Liver (tissue), 3 donors: ENCODE data around the gene MB21D2.

Source experiments
- JUND ChIP-seq, 2 donors: IDR thresholded peaks; 2 replicates each; pipeline ENCODE4 v1.6.1; 2016; ENCODE audit warnings: antibody characterized with exemption in 2 of 2
- RAD21 ChIP-seq, 2 donors: IDR thresholded peaks; 2 replicates each; pipeline ENCODE4 v1.6.1; 2016; ENCODE audit warnings: antibody characterized with exemption in 2 of 2, mild to moderate bottlenecking in 2 of 2
- REST ChIP-seq: IDR thresholded peaks from 2 replicates; pipeline ENCODE4 v1.6.1; 2016; ENCODE audit warnings: antibody characterized with exemption, mild to moderate bottlenecking
- RXRA ChIP-seq, 2 donors: IDR thresholded peaks; 2 replicates each; pipeline ENCODE4 v1.6.1; 2017 to 2018; ENCODE audit warnings: antibody characterized with exemption in 2 of 2, mild to moderate bottlenecking in 1 of 2
- SP1 ChIP-seq: IDR thresholded peaks from 2 replicates; pipeline ENCODE4 v1.6.1; 2018; ENCODE audit warnings: antibody characterized with exemption, mild to moderate bottlenecking
- YY1 ChIP-seq: IDR thresholded peaks from 2 replicates; pipeline ENCODE4 v1.6.1; 2016; ENCODE audit warnings: antibody characterized with exemption, mild to moderate bottlenecking
- TF ChIP-seq, protein P1 (sequence below): IDR thresholded peaks from 2 replicates; pipeline ENCODE4 v1.6.1; 2016; ENCODE audit warnings: antibody characterized with exemption
- TF ChIP-seq, protein P2 (sequence below): fragments of 150-350 bp; IDR thresholded peaks from 2 replicates; pipeline ENCODE4 v1.5.1; 2017; ENCODE audit warnings: improper control_type of control experiment, low read depth, low read length; ENCODE audit not compliant: missing input control
- donor health status: healthy.
- donor health status: healthy.

GRCh38 chr3:192772240-192772894 lies 145.3 kb downstream of the MB21D2 start:
- TF ChIP-seq, protein P1, sequence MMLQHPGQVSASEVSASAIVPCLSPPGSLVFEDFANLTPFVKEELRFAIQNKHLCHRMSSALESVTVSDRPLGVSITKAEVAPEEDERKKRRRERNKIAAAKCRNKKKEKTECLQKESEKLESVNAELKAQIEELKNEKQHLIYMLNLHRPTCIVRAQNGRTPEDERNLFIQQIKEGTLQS: no peak
- TF ChIP-seq SP1 (no peak), REST (no peak), RXRA (IDR thresholded peaks at IDR 0.05) (no peak), YY1 (no peak), JUND (IDR thresholded peaks at IDR 0.05) (peak in 1 of 2 donors; percentile 16), RAD21 (IDR thresholded peaks at IDR 0.05) (peak; percentile 92 to 95)
- TF ChIP-seq, protein P2, sequence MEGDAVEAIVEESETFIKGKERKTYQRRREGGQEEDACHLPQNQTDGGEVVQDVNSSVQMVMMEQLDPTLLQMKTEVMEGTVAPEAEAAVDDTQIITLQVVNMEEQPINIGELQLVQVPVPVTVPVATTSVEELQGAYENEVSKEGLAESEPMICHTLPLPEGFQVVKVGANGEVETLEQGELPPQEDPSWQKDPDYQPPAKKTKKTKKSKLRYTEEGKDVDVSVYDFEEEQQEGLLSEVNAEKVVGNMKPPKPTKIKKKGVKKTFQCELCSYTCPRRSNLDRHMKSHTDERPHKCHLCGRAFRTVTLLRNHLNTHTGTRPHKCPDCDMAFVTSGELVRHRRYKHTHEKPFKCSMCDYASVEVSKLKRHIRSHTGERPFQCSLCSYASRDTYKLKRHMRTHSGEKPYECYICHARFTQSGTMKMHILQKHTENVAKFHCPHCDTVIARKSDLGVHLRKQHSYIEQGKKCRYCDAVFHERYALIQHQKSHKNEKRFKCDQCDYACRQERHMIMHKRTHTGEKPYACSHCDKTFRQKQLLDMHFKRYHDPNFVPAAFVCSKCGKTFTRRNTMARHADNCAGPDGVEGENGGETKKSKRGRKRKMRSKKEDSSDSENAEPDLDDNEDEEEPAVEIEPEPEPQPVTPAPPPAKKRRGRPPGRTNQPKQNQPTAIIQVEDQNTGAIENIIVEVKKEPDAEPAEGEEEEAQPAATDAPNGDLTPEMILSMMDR: peak; percentile 65
